GM08714 (cell line): ENCODE measurements around the gene MIA3.
A peak's percentile ranks its signal among the peaks of the same experiment; 100 is the strongest.

Experiments
- H3K4me3 ChIP-seq: fragments of 200-500 bp; sonication (Bioruptor generic); 2 replicates; pipeline ENCODE4 v1.5.1; 2014; ENCODE audit warnings: mild to moderate bottlenecking, low read length, inconsistent platforms
- ZNF274 ChIP-seq: IDR thresholded peaks from 2 replicates; pipeline ENCODE4 v1.6.1; 2012; ENCODE audit warnings: mild to moderate bottlenecking, low read depth, low read length

Gene MIA3

GRCh38 chr1:222610728-222611127 lies 7.2 kb upstream of the MIA3 start:
- no peak for TF ChIP-seq ZNF274
- H3K4me3 ChIP-seq: no peak overlapping the region

GRCh38 chr1:222613627-222614026 lies 4.3 kb upstream of the MIA3 start:
- TF ChIP-seq ZNF274: no peak
- H3K4me3 ChIP-seq: no peak overlapping the region

GRCh38 chr1:222616525-222616924 lies 1.4 kb upstream of the MIA3 start:
- TF ChIP-seq ZNF274: no peak
- no peak overlapping the region for H3K4me3 ChIP-seq

- peak overlapping the region; percentile 51 for H3K4me3 ChIP-seq
- TF ChIP-seq ZNF274: no peak
Observed at GRCh38 chr1:222617367-222617951, 438 bp upstream of the MIA3 start.

GRCh38 chr1:222618880-222619596 lies 1.1 kb downstream of the MIA3 start:
- H3K4me3 ChIP-seq: peak overlapping the region; percentile 72
- TF ChIP-seq ZNF274: no peak

- no peak for TF ChIP-seq ZNF274
- no peak overlapping the region for H3K4me3 ChIP-seq
Observed at GRCh38 chr1:222620566-222620965, 2.7 kb downstream of the MIA3 start.

GRCh38 chr1:222622765-222623164 lies 4.9 kb downstream of the MIA3 start:
- no peak for TF ChIP-seq ZNF274
- no peak overlapping the region for H3K4me3 ChIP-seq

GRCh38 chr1:222623458-222623857 lies 5.6 kb downstream of the MIA3 start:
- no peak overlapping the region for H3K4me3 ChIP-seq
- TF ChIP-seq ZNF274: no peak

GRCh38 chr1:222624214-222624613 lies 6.3 kb downstream of the MIA3 start:
- TF ChIP-seq ZNF274: no peak
- no peak overlapping the region for H3K4me3 ChIP-seq

- TF ChIP-seq ZNF274: no peak
- H3K4me3 ChIP-seq: no peak overlapping the region
Observed at GRCh38 chr1:222627232-222627631, 9.3 kb downstream of the MIA3 start.

- H3K4me3 ChIP-seq: no peak overlapping the region
- no peak for TF ChIP-seq ZNF274
Observed at GRCh38 chr1:222629921-222630535, 12.1 kb downstream of the MIA3 start.

- no peak for TF ChIP-seq ZNF274
- no peak overlapping the region for H3K4me3 ChIP-seq
Observed at GRCh38 chr1:222631611-222632208, 13.8 kb downstream of the MIA3 start.

GRCh38 chr1:222632749-222633148 lies 14.9 kb downstream of the MIA3 start:
- H3K4me3 ChIP-seq: no peak overlapping the region
- TF ChIP-seq ZNF274: no peak

- no peak for TF ChIP-seq ZNF274
- H3K4me3 ChIP-seq: no peak overlapping the region
Observed at GRCh38 chr1:222634180-222635013, 16.5 kb downstream of the MIA3 start.
